ENCODE data around the gene WWOX.

The WWOX gene

DNA sequence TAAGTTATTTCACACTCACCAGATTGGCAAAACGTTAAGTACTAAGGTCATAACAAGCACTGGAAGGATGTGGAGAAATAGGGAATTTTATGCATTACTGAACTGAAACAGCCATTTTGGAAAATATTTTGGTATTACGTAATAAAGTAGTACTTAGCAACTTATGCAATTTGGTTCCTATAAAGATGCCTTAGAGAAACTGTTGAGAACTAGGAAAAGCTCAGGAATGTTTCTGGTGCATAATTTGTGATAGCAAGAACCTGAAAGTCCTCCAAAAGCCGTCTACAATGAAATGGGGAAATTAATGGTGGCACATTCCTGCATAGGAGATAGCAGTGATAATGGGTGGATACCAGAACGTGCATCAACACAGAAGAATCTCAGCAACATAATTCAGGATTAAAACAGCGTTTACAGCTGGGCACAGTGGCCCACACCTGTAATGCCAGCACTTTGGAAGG, 472.5 kb downstream of the WWOX start:
- DNase-seq (ENCODE audit: extremely low read depth, low read depth): no peak
- TF ChIP-seq CTCF (IDR thresholded peaks at IDR 0.05; ENCODE audit: low read depth, low read length): no peak

DNA sequence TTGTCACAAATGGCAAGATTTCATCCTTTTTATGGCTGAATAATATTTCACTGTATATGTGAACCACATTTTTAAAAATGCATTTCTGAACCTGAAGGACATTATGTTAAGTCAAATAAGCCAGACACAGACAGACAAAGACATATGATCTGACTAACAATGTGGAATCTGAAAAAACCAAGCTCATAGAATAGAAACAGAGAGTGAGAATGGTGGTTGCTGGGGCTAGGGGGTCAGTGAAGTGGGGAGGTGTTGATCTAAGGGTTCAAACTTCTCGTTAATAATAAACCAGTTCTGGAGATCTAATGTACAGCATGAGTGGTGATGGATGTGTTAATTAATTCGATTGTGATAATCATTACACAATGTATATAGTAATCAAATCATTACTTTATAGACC, 475.1 kb downstream of the WWOX start:
- TF ChIP-seq CTCF (IDR thresholded peaks at IDR 0.05; ENCODE audit: low read depth, low read length): no peak

GRCh38 chr16:78576941-78577340, 477.5 kb downstream of the WWOX start:
- no peak for DNase-seq (ENCODE audit: extremely low read depth, low read depth)
- TF ChIP-seq CTCF (IDR thresholded peaks at IDR 0.05; ENCODE audit: low read depth, low read length): no peak

More for the DNA sequence above, 475.1 kb downstream of the WWOX start:
- DNase-seq (ENCODE audit: extremely low read depth, low read depth): no peak

- DNase-seq (ENCODE audit: extremely low read depth, low read depth): no peak
These were observed 478.2 kb downstream of the WWOX start for GRCh38 chr16:78577630-78578029.

GRCh38 chr16:78579020-78579419, 479.6 kb downstream of the WWOX start:
- TF ChIP-seq CTCF (IDR thresholded peaks at IDR 0.05; ENCODE audit: low read depth, low read length): no peak
- DNase-seq (ENCODE audit: extremely low read depth, low read depth): no peak

More at GRCh38 chr16:78577630-78578029, 478.2 kb downstream of the WWOX start:
- TF ChIP-seq CTCF (IDR thresholded peaks at IDR 0.05; ENCODE audit: low read depth, low read length): no peak

DNA sequence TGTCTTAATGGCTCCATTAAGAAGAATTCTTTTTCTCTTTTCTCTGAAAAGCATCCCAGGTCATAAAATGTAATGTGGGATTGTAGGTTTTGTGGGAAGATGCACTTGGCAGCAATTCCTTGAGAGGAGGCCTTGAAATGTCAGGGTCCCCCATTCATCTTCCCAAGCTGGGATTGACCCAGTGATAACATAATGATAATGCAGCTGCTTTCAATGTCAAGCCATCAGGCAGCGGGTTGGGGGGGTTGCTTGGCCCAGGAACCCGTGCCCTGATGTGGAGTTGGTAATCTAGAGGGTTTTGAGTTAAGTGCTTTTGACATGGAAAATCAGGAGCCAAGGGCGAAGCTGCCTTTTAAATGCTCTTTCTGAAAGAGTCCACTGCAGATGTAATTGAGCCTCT, 484.0 kb downstream of the WWOX start:
- TF ChIP-seq CTCF (IDR thresholded peaks at IDR 0.05; ENCODE audit: low read depth, low read length): no peak
- no peak for DNase-seq (ENCODE audit: extremely low read depth, low read depth)

DNA sequence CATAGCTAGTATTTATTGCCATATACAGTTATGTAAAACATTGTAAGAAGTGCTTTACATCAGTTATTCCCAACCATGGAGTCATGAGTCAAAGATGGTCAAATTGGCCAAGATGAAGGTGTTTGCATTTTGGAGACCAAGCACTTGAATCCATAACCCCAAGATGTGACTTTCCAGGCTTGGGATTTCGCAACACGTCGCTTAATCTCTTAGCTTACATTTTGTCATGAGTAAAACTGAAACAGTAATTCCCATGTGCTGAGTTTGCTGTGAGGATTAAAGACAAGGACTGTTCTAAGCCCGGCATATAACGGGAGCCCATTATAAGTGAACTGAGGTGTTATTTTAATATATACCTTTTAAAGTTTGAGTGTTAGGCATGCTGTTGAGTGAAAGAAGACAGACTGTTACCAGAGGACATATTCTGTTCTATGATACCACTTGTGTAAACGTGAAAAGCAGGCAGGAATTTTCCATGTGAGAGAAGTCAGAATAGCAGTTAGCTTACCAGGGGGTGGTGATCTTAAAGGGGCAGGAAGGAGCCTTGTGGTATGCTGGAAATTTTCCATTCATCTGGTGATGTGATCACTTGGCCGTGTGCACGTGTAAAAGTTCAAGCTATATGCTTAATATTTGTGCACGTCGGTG, 484.9 kb downstream of the WWOX start:
- TF ChIP-seq CTCF (IDR thresholded peaks at IDR 0.05; ENCODE audit: low read depth, low read length): no peak
- no peak for DNase-seq (ENCODE audit: extremely low read depth, low read depth)
